ENCODE measurements around the gene DPYSL3.

DNA sequence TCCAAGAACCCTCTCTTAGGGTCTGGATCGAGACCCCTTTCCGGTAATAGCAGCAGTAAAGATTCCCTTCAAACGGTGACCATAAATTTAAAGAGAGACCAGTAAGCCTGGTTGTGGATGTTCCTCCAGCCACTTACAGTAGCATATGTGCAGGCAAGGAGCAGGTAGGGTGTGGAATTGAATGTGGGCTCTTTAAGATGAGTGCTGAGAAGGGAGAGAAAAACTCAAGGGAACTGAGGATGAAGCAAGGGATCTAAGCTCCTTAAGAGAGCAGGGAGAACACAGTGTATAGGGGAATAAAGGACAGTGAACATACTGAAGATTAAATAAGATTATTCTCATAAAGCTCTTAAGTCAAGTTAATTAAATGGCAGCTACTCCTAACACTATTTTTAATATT lies 51.3 kb downstream of the DPYSL3 start:
- TF ChIP-seq SP1 (IDR thresholded peaks at IDR 0.05) (no peak), SUZ12 (IDR thresholded peaks at IDR 0.05) (no peak), NFRKB (IDR thresholded peaks at IDR 0.05) (no peak), HDGF (IDR thresholded peaks at IDR 0.05; ENCODE audit: borderline replicate concordance) (no peak), FOXM1 (IDR thresholded peaks at IDR 0.05; ENCODE audit: borderline replicate concordance) (no peak), TARDBP (IDR thresholded peaks at IDR 0.05) (no peak), BHLHE40 (IDR thresholded peaks at IDR 0.05; ENCODE audit: borderline replicate concordance) (no peak), FOXA1 (IDR thresholded peaks at IDR 0.05) (no peak), CTBP1 (IDR thresholded peaks at IDR 0.05; ENCODE audit: borderline replicate concordance) (no peak), ELF4 (IDR thresholded peaks at IDR 0.05) (no peak), LEF1 (IDR thresholded peaks at IDR 0.05; ENCODE audit: borderline replicate concordance) (no peak), ARNT (IDR thresholded peaks at IDR 0.05) (no peak)
